CD4-positive, alpha-beta T cell treated with Interleukin-6 for 4 hours (primary cell): ENCODE measurements around the gene TMEM161A.
A peak's percentile ranks its signal among the peaks of the same experiment; 100 is the strongest.
"Not testable (repeated sequence)": the region's sequence is repeated elsewhere in the genome, so short reads cannot be mapped to it uniquely, and the experiment has no call there.

Experiments
- DNase-seq: peaks from one replicate; pipeline ENCODE4 v3.0.0-alpha.2; 2020; ENCODE audit warnings: mixed read lengths

Gene TMEM161A

DNA sequence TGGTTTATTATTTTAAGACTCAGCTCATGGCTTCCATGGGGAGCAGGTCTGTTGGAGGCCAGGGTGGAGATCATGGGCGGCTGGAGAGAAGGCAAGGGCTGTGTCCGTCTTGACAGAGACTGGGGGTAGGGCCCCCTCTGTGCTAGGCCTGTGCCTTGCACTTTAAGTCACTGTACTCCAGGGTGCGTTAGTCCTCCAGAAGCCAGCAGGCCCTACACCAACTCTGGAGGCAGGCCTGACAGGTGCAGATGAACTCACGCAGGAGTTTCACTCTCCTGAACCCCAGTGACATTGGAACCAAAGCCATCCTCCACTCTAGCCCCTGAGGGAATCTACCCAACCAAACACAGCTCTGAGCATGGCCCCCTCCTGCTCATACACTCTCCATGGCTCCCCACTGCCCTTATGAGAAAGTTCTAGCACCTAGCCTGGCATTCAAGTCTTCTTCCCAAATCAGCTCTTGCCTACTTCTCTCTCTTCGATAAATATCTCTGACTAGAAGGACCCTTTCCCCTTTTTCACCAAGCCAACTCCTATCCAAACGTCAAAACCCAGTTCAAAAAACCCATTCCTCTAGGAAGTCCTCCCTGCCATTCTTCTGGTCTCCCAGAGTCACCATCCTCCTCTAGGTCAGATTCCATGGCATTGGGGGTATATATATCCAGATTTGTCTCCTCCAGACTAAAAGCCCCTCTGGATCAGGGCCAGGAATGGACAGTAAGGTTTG lies 16.7 kb upstream of the TMEM161A start:
- no peak for DNase-seq

DNA sequence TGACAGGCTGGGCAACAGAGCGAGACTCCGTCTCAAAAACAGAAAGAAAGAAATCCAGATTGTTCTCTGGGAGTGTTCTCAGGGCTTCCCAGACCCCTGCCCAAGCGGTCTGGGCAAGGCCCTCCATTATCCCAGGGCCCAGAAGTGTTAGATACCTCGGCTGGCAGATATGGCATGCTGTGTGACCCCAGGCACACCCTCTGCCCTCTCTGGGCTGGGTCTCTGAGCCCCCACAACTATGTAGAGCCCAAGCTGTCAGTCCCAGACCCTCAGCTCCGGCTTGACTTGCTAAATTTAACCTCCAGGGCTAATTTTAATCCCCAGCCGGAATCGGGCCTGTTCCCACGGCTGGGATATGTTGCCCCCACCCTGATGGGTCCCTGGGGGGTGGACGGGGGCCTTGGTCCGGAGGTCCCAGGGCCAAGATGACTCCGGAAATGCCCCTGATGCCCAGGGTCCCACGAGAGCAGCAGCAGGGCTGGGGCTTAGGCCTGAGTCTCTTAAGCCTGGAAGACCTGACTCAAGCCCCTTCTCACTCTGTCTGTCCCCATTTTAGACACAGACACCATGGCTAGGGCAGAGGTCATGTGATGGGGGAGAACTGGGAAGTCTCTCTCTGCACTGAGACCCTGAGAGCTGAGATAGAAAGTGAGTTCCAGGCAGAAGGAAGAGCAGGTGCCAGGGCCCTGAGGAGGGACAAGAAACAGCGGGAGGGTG lies 14.5 kb upstream of the TMEM161A start:
- no peak for DNase-seq

GRCh38 chr19:19151418-19151817 lies 13.1 kb upstream of the TMEM161A start:
- no peak for DNase-seq

- no peak for DNase-seq
Observed at GRCh38 chr19:19149435-19149834, 11.2 kb upstream of the TMEM161A start.

DNA sequence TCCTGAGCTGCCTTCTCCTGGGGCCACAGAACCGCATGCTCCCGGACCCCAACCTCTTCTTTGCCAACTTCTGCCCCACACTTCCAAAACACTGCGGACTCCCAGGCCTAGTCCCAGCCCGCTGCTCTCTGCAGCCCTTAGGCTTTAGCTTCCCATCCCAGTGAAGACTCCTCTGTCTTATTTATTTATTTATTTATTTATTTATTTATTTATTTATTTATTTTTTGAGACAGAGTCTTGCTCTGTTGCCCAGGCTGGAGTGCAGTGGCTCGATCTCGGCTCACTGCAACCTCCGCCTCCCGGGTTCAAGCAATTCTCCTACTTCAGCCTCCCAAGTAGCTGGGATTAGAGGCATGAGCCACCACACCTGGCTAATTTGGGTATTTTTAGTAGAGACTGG lies 10.2 kb upstream of the TMEM161A start:
- not testable (repeated sequence) for DNase-seq

- no peak for DNase-seq
Observed at GRCh38 chr19:19147344-19147743, 9.1 kb upstream of the TMEM161A start.

GRCh38 chr19:19146865-19147264 lies 8.6 kb upstream of the TMEM161A start:
- DNase-seq = no peak

- peak; percentile 86 for DNase-seq
Observed at GRCh38 chr19:19145684-19146608, 7.7 kb upstream of the TMEM161A start.

DNA sequence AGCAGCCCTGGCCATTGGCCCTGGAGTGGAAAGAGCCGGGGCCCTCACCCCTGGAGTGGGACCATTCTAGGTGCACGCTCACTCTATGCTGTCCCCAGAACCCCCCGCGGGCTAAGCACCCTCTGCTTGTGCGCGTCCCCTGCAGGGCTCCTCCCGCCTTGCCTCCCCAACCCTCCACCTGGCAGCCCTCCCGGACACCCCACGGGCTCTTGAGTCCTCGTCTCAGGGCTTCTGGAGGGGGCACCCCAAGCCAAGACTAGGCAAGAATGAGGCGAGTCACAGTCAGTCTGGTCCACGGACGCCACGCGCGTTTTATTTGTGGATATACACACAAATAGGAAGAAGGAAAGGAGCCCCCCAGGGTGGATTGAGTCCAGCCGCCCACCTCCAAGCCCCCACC lies 7.0 kb upstream of the TMEM161A start:
- DNase-seq = no peak

- no peak for DNase-seq
Observed at GRCh38 chr19:19142347-19142746, 4.1 kb upstream of the TMEM161A start.

GRCh38 chr19:19140476-19140875 lies 2.2 kb upstream of the TMEM161A start:
- DNase-seq = no peak

- no peak for DNase-seq
Observed at GRCh38 chr19:19139876-19140229, 1.6 kb upstream of the TMEM161A start.

DNA sequence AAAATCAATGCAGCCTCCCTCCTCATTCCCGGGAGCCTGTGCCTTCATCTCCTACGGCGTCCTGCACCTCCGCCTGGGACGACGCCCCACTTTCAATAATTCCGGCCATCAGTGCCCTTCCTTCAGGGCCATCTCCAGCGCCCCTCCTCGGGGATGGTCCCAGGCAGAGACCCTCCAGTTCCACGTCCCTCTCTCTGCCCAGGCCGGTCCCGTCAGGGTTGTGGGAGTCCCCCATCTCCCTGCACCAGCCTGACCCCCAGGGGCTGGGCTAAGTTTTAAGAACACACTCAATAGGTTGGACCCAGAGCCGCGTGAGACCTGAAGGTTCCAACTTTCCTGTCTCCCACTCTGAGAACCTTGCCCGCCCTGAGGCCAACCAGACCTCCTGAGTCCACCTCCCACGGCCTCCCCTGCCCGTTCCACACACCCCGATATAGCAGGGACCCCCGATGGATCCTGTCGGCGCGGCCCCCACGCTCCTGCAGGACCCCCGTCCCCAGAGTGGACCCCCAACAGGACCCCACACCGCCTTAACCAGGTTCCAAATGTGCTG lies 646 bp downstream of the TMEM161A start:
- DNase-seq = no peak

GRCh38 chr19:19135713-19136112 lies 2.6 kb downstream of the TMEM161A start:
- not testable (repeated sequence) for DNase-seq

GRCh38 chr19:19134687-19135158 lies 3.6 kb downstream of the TMEM161A start:
- DNase-seq = peak; percentile 55

GRCh38 chr19:19133985-19134384 lies 4.3 kb downstream of the TMEM161A start:
- DNase-seq = no peak

- no peak for DNase-seq
Observed at GRCh38 chr19:19132912-19133311, 5.4 kb downstream of the TMEM161A start.

GRCh38 chr19:19131989-19132388 lies 6.3 kb downstream of the TMEM161A start:
- DNase-seq = no peak

DNA sequence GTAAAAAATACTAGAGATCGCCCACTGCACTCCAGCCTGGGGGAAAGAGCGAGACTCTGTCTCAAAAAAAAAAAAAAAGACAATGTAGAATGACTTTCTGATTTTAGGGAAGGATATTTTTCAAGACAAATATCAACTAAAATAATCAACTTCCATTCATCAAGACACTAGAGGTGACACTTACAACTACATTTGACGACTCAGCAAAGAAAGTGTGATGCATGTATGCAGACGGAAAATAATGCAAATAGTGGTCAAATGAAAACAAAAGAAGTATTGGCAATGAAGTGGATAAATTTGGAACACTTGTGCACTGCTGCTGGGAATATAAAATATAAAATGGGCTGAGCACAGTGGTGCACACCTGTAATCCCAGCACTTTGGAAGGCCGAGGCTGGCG lies 12.2 kb downstream of the TMEM161A start:
- no peak for DNase-seq

GRCh38 chr19:19123386-19123785 lies 14.9 kb downstream of the TMEM161A start:
- DNase-seq = no peak

GRCh38 chr19:19122902-19123301 lies 15.4 kb downstream of the TMEM161A start:
- DNase-seq = no peak

GRCh38 chr19:19121371-19121770 lies 16.9 kb downstream of the TMEM161A start:
- DNase-seq = no peak
